CD4-positive, alpha-beta T cell treated with Interleukin-4 for 4 hours (primary cell): ENCODE measurements around the gene MAN1A1.
"Not testable (repeated sequence)": the region's sequence is repeated elsewhere in the genome, so short reads cannot be mapped to it uniquely, and the experiment has no call there.

ENCODE experiments used
- DNase-seq: peaks from one replicate; pipeline ENCODE4 v3.0.0-alpha.2; 2020

Gene MAN1A1

DNA sequence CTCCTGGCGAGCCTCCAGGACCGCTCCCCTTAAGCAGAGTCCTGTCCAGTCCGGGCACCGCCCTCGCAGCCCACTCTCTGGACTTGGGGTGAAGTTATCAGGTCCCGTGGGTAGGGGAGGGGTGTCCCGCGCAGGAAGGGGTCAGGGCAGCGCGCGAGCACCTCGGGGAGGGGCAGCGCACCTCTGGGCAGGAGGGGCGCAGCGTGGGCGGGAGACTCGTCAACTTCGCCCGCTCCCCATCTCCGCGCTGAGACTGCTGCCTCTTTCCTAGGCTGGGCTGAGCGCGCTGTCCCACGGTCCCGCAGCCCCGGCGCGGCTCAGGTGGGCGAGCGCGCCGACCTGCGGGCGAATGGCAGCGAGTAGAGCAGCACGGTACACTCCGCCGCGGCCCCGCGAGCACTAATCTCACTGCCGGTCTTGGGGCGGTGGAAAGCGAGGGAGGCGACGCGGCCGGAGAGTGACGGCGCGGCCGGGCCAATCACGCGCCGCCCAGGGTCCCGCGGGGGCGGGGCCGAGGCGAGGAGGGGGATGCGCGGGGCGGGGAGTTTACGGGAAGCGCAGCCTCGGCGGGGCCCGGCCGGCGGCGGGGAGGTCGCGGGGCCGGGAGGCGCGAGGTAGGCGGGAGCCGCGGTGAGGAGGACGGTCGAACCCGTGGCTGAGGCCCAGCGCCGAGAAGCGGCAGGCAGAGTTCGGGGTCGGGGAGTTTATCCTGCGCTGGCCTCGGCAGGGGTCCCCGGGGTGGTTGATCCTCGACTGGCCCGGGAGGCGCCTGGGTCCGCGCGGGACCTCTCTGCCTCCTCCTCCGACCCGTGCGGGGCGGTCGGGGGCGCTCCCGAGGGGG is at the start of gene MAN1A1:
Gene MAN1A1, minus strand, starts transcription at position 401 of the 841 bp plus-strand sequence. CDS start 696 bp downstream, outside the sequence.
- DNase-seq, result peak; percentile 88

DNA sequence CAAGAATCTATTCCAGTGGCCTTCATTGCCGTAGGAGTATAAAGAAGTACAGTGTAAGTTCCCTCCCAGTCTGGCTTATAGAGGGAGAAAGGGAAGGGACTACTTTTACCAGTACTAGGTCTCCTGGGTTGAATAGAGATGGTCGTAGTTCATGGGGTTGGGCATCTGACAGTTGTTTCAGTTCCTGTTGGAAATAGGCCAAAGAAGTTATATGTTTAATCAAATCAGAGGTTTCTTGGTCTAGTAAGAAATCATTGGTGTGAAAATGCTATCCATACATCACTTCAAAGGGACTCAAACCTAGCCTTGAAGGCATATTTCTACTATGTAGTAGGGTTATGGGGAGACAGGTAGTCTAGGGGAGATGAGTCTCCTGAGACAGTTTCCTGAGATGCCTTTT is 45.6 kb upstream of the MAN1A1 start:
- DNase-seq, result no peak

GRCh38 chr6:119390247-119390793 is 40.8 kb upstream of the MAN1A1 start:
- DNase-seq, result no peak

DNA sequence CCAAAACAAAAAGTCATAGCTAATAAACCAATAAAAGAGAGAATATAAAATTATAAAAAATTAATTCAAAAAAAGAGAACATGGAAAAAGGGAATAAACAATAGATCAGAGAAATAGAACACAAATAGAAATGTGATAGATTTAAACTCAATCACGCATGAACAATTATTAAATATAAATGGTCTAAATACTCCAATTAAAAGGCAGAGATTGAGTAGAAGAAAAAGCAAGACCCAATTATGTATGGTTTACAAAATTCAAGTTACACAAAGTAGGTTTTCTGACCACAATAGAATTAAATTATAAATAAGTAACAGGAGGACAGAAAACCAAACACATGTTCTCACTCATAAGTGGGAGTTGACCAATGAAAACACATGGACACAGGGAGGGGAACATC is 36.4 kb upstream of the MAN1A1 start:
- no peak for DNase-seq

DNA sequence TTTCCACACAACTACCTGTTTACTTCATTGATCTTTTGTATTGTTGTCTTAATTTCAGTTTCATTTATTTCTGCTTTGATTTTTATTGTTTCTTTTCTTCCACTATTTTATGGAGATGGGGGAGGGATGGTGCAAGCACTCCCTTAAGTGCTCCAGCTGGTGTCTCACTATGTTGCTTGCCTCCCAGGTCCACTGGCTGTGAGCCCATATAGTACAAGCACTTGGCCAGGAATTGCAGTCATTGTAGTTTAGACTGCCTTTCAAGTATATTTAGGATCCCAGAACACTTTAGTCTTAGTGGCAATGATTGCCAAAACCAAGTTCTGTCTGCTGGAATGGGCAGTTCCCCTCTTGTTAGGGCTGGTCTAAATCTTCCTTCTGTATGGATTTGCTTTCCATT is 34.9 kb upstream of the MAN1A1 start:
- no peak for DNase-seq

GRCh38 chr6:119379809-119380208 is 30.2 kb upstream of the MAN1A1 start:
- no peak for DNase-seq

- DNase-seq, result not testable (repeated sequence)
Measured at GRCh38 chr6:119377043-119377442, 27.5 kb upstream of the MAN1A1 start.

GRCh38 chr6:119370080-119370479 is 20.5 kb upstream of the MAN1A1 start:
- no peak for DNase-seq

- DNase-seq, result no peak
Measured at GRCh38 chr6:119368921-119369320, 19.4 kb upstream of the MAN1A1 start.

GRCh38 chr6:119361209-119361608 is 11.6 kb upstream of the MAN1A1 start:
- DNase-seq, result no peak

GRCh38 chr6:119360262-119360915 is 10.8 kb upstream of the MAN1A1 start:
- DNase-seq, result no peak

DNA sequence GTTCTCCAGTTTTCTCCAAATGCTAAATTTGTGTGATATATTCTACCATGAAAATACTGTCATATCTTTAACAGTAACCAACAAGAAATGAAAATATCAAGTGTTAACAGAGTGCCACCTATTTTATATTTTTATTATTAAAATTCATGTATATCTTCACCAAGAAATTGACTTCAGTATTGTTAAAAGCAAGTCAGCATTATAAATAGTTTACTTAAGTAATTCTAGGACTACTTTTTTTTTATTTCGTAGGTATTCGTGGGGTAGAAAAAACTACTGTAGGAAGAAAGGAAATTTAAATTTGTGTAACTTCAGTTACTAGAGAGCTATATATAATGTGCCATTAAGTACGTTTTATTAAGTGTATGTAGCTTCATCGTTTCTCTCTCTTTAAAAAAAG is 6.3 kb upstream of the MAN1A1 start:
- DNase-seq, result no peak

GRCh38 chr6:119355157-119355556 is 5.6 kb upstream of the MAN1A1 start:
- DNase-seq, result no peak

DNA sequence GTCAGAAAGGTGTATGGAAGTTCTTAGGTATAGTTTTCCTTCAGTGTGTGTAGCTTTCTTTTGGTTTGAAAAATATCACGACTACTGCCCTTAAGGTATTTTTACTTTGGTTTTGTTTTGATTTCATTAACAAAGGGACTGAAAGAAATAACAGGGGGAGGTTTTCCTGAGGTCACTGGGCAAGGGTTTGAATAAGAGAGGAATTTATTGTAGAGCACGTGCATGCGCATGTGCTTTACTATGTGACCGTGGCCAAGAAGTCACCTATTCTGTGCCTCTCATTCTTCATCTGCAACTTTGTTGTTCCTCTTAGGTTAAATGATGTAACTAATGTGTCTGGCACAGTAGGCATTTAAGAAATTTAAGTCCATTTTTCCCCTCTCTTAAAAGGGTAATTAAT is 4.1 kb upstream of the MAN1A1 start:
- DNase-seq, result no peak

GRCh38 chr6:119352001-119352400 is 2.4 kb upstream of the MAN1A1 start:
- no peak for DNase-seq

DNA sequence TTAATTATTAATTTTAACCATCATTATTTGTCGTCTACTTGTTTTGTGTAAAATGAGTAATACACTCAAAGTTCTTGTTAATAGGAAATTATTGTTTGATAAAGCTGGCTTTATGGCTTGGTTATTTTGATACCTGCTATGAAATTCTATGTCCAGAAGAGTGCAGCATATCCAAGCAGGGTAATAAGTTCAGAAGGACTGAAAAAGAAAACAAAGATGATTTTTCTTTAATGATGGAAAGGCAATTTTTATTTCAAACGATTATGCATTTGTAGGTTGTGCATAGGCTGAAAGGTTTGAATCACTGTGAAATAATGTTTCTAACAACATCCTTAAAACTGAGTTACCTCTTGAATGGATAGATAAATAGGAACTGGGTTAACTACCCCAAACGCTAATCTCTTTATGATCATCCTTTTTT is 1.4 kb upstream of the MAN1A1 start:
- DNase-seq, result peak; percentile 37

- DNase-seq, result peak; percentile 51
Measured at GRCh38 chr6:119350202-119350951, 816 bp upstream of the MAN1A1 start.

DNA sequence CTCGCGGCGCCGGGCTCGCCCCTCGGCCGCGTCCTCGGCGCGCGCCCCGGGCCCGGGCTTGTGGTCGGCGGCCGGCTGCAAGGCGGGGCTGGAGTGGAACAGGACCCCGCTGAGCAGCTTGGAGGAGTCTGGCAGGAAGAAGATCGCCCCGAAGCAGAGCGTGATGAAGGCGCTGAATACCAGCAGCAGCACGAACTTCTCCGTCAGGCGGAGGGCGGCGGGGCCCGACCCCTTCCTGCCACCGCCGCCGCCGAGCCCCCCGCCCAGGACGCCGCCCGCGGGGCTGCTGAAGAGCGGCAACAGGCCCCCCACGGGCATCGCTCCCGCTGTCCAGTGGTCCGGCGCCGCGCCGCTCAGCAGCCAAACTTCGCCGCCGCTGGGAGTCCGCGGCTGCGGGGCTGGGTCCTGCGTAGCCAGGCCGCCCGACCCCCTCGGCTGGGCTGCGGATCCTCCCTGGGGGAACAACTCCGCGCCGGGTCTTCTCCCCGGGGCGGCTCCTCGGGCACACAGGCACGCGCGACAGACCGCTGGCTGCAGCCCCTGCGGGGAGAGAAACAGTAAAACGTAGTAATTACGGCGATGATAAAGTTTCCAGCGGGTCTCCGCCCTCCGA is 707 bp downstream of the MAN1A1 start:
- peak; percentile 19 for DNase-seq

DNA sequence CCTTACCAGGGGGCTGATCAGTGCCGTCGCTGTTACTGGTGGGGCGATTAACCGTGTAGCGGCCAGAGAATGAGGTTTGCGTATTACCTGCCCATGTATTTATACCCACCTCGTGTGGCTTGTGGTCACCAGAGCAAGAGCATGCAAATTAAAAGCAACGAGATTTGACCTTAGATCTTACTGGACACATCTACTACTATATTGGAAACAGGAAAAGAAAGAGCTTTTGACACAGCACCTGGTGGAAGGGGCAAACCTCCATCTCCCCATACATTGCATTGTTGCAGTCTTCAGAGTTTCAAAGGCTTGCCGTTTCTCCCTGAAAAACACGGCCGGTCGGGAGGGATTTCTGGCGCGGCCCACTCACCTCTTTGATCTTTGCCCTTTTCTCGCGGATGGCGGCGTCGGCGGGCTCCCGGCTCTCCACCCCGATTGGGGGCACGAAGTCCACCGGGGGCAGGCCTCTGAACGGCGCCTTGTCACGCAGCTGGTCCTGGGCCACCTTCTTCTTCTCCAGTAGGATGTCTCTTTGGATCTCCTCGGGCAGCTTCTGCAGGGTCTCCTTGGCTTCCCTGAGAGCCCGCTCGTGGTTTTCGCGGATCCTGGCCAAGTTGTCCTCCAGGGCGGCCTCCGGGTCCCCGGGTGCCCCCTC is 1.3 kb downstream of the MAN1A1 start:
- DNase-seq, result peak; percentile 25

DNA sequence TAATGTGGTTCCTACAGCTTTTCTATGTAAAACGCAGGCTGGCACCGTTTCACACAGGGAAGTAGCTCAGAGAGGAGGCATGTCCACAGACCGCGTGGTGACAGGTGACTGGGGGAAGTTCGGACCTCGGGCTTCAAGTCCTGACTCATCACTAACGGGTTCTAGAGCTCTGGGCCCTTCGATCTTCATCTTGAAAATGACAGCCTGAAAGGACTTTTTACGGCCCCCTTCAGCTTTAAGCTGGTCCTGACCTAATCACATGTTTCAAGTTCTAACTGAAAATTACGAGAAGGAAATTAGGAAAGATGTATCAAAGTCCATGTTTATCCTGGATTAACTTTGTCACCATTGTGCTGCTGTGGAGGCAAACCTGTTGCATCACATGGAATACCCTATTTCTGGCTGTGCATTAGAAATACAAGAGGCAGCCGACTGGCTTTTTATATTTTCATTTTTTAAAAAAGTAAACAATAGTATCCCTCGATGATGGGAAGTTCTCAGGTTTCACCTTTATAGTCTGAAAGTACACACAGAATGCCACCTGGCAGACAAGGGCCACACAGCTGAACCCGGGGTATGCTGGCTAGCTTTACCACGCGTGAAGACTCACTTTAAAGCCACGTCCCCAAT is 2.0 kb downstream of the MAN1A1 start:
- no peak for DNase-seq

DNA sequence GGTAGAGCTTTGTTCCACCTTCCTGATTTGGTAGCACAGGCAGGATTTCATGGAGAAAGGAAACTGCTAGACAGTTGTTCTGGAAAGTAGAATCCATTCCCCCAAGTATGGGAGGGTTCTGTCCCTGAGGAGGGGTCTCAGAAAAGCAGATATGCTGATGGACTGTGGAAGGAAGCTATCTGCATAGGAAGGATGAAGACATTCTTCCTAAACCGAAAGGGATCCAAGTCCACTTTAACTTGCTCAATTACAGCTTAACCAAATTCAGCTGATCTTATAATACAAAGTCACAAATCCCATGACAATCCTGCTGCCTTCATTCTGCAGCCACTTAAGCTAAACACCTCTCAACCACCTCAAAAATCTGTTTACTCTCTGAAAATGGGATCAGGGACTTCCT is 2.6 kb downstream of the MAN1A1 start:
- no peak for DNase-seq

DNA sequence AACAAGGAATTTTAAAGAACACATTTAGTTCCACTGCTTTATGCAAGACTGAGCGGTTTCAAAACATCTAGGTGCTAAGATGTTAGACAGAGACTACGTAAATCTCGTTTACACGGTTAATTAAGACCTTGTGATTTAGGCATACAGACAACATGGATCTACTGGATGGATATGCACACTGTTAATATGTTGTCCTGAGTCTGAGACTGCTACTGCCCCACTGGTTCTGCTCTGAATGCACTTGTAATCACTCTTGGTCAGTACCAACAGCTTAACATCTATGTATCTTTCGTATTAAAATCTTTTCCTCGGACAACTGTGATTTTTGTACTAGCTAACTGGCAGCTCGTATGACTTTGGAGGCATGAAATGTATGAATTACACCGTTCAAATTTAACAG is 3.1 kb downstream of the MAN1A1 start:
- DNase-seq, result no peak
